Endothelial cell (in vitro differentiated cells): Measurements from ENCODE around the gene IKZF1. TPM values are rescaled to one million over a fixed set of nuclear protein-coding genes. Genes with fewer than 3 reads are reported as not detected.

Experiments
- DNase-seq: peaks from one replicate; pipeline ENCODE4 v3.0.0; 2021; ENCODE audit warnings: low spot score
- H3K27ac Mint-ChIP-seq: one replicate; pipeline ENCODE4 v1.8.0; 2021; ENCODE audit warnings: mixed read lengths, inconsistent platforms; ENCODE audit not compliant: unreplicated experiment
- H3K27me3 Mint-ChIP-seq: one replicate; pipeline ENCODE4 v1.8.0; 2021; ENCODE audit warnings: mild to moderate bottlenecking, moderate library complexity, mixed read lengths, inconsistent platforms; ENCODE audit not compliant: unreplicated experiment
- H3K36me3 Mint-ChIP-seq: one replicate; pipeline ENCODE4 v1.8.0; 2021; ENCODE audit warnings: mild to moderate bottlenecking, low read depth, mixed read lengths, inconsistent platforms; ENCODE audit not compliant: unreplicated experiment
- H3K4me1 Mint-ChIP-seq: one replicate; pipeline ENCODE4 v1.8.0; 2021; ENCODE audit warnings: mild to moderate bottlenecking, mixed read lengths, inconsistent platforms; ENCODE audit not compliant: unreplicated experiment
- H3K4me3 Mint-ChIP-seq: one replicate; pipeline ENCODE4 v1.8.0; 2021; ENCODE audit warnings: mild to moderate bottlenecking, mixed read lengths, inconsistent platforms; ENCODE audit not compliant: unreplicated experiment
- H3K9me3 Mint-ChIP-seq: one replicate; pipeline ENCODE4 v1.8.0; 2021; ENCODE audit warnings: mixed read lengths, inconsistent platforms; ENCODE audit not compliant: unreplicated experiment
- total RNA-seq: library from RNA; stranded (reverse); fragmentation: NEBNext Ultra II Directional; extraction: Animal tissue kit (Norgen Biotek cat#: 25700); gene quantifications from one replicate; pipeline ENCODE4 v1.2.1, GENCODE V29; 2021; ENCODE audit not compliant: unreplicated experiment
- TF ChIP-seq, protein P1 (sequence below): fragments of 200-600 bp; sonication (generic); IDR thresholded peaks from one replicate; pipeline ENCODE4 v1.5.0; 2021; ENCODE audit warnings: antibody characterized with exemption; ENCODE audit not compliant: unreplicated experiment

IKZF1 gene
- total RNA-seq, 1 donor from 2014 or later, result 3.1 TPM

GRCh38 chr7:50300336-50300735 is 4.2 kb upstream of the IKZF1 start:
- no peak for DNase-seq
- Mint-ChIP-seq H3K9me3 (no peaks in the 10 kb centered on the region), H3K4me3 (no peak overlapping the region), H3K27me3 (peaks cover 14% of the 10 kb centered on the region), H3K36me3 (no peaks in the 10 kb centered on the region), H3K27ac (no peak overlapping the region), H3K4me1 (peaks cover 3% of the 10 kb centered on the region)
- TF ChIP-seq, protein P1, sequence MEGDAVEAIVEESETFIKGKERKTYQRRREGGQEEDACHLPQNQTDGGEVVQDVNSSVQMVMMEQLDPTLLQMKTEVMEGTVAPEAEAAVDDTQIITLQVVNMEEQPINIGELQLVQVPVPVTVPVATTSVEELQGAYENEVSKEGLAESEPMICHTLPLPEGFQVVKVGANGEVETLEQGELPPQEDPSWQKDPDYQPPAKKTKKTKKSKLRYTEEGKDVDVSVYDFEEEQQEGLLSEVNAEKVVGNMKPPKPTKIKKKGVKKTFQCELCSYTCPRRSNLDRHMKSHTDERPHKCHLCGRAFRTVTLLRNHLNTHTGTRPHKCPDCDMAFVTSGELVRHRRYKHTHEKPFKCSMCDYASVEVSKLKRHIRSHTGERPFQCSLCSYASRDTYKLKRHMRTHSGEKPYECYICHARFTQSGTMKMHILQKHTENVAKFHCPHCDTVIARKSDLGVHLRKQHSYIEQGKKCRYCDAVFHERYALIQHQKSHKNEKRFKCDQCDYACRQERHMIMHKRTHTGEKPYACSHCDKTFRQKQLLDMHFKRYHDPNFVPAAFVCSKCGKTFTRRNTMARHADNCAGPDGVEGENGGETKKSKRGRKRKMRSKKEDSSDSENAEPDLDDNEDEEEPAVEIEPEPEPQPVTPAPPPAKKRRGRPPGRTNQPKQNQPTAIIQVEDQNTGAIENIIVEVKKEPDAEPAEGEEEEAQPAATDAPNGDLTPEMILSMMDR, result no peak

GRCh38 chr7:50302486-50303334 is 1.8 kb upstream of the IKZF1 start:
- no peak overlapping the region for H3K27ac Mint-ChIP-seq
- no peak for DNase-seq
- TF ChIP-seq, protein P1, result no peak
- peak overlapping the region; percentile 85 for H3K4me3 Mint-ChIP-seq
- H3K27me3 Mint-ChIP-seq, result peaks cover 12% of the 10 kb centered on the region
- H3K4me1 Mint-ChIP-seq, result peaks cover 3% of the 10 kb centered on the region
- no peaks in the 10 kb centered on the region for H3K9me3 Mint-ChIP-seq
- H3K36me3 Mint-ChIP-seq, result no peaks in the 10 kb centered on the region

DNA sequence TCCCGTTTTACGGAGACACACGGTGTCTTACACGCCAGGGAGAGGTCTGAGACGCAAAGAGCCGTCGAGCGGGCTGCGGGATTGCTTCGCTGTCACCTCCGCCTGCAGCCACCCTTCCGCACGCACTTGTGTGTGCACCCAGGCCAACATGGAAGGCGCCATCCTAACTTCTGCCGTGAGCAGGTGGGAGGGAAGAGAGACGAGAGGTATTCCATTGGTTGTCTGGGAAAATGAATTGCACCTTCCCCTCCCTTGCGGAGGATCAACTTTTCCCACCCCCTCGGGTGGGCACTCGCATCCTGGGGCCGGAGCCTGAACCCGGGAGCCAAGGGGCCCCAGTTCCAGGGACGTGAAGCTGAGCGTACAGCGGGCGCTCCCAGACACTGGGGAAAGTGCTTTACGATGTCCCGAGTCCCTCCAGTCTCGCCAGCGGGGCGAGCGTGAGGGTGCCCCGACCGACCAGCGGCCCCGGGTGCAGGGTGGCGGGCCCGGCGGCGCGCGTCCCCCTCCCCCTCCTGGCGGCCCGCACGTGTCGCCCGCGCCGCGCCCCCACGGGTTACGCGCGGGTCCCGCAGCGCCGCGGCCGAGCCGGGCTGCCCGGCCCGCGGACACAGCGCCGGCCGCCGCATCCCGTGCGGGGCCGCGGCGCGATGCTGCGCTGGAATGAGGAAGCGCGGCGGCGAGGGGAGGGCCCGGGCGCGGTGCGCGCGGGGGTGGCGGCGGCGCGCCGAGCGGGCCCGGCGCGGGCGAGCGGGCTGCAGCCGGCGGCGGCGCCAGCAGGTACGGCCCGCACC is 984 bp upstream of the IKZF1 start:
- TF ChIP-seq, protein P1, result no peak
- Mint-ChIP-seq H3K4me3 (peak overlapping the region; percentile 85), H3K27me3 (peaks cover 12% of the 10 kb centered on the region)

GRCh38 chr7:50304911-50305582 is 531 bp downstream of the IKZF1 start:
- Mint-ChIP-seq H3K36me3 (no peaks in the 10 kb centered on the region), H3K4me3 (peak overlapping the region; percentile 56), H3K9me3 (no peaks in the 10 kb centered on the region), H3K27me3 (peaks cover 11% of the 10 kb centered on the region), H3K4me1 (peaks cover 20% of the 10 kb centered on the region), H3K27ac (no peak overlapping the region)
- TF ChIP-seq, protein P1, result no peak
- no peak for DNase-seq

More for the DNA sequence above, 984 bp upstream of the IKZF1 start:
- Mint-ChIP-seq H3K27ac (no peak overlapping the region), H3K4me1 (peaks cover 8% of the 10 kb centered on the region), H3K36me3 (no peaks in the 10 kb centered on the region), H3K9me3 (no peaks in the 10 kb centered on the region)
- no peak for DNase-seq
